ENCODE results near the gene PITHD1.

DNA sequence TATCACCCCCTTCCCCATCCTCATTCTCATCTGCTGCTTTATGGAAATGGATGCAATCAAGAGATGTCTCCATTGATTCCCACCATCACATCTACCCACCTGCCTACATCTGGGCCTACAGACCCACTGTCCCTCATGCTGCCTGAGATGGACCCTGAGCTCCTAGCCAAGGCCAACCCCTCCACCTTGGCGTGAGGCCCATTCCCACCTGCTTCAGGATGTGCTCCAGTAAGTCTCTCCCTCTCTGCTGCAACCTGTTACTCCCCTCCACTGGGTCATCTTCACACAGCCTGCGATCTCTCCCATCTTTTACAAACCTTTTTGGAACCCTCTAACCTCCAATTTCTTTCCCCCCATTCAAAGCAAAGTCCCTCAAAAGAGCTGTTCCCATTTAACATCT, 26.8 kb downstream of the PITHD1 start:
- TF ChIP-seq, protein P1, sequence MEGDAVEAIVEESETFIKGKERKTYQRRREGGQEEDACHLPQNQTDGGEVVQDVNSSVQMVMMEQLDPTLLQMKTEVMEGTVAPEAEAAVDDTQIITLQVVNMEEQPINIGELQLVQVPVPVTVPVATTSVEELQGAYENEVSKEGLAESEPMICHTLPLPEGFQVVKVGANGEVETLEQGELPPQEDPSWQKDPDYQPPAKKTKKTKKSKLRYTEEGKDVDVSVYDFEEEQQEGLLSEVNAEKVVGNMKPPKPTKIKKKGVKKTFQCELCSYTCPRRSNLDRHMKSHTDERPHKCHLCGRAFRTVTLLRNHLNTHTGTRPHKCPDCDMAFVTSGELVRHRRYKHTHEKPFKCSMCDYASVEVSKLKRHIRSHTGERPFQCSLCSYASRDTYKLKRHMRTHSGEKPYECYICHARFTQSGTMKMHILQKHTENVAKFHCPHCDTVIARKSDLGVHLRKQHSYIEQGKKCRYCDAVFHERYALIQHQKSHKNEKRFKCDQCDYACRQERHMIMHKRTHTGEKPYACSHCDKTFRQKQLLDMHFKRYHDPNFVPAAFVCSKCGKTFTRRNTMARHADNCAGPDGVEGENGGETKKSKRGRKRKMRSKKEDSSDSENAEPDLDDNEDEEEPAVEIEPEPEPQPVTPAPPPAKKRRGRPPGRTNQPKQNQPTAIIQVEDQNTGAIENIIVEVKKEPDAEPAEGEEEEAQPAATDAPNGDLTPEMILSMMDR (IDR thresholded peaks at IDR 0.05), result no peak
- TF ChIP-seq CBX8 (IDR thresholded peaks at IDR 0.05), result no peak
- TF ChIP-seq, protein P2, sequence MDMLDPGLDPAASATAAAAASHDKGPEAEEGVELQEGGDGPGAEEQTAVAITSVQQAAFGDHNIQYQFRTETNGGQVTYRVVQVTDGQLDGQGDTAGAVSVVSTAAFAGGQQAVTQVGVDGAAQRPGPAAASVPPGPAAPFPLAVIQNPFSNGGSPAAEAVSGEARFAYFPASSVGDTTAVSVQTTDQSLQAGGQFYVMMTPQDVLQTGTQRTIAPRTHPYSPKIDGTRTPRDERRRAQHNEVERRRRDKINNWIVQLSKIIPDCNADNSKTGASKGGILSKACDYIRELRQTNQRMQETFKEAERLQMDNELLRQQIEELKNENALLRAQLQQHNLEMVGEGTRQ (IDR thresholded peaks at IDR 0.05), result no peak
